ENCODE data around the gene NONO. TPM values are rescaled to one million over a fixed set of nuclear protein-coding genes. Genes with fewer than 3 reads are reported as not detected.
"Not testable (repeated sequence)": the region's sequence is repeated elsewhere in the genome, so short reads cannot be mapped to it uniquely, and the experiment has no call there.

Gene NONO
- total RNA-seq, 1 experiment from 2014 or later, result 551 TPM

DNA sequence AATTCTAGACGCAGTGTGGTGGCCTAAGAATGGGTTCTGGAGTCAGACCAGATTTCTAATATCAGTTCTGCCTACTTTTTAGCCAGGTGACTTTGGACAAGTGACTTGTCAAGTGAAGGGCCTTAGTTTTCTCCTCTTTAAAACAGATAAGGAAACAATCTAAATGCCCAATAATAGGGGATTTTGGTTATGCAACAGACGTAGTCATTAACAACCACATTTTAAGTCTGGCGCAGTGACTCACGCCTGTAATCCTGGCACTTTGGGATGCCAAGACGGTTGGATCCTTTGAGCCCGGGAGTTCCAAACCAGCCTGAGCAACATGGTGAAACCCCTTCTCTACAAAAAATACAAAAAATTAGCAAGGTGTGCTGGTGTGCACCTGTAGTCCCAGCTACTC is 27.4 kb upstream of the NONO start:
- H3F3A ChIP-seq (ENCODE audit: insufficient read depth, low read depth), result peaks cover 8% of the 10 kb centered on the region; the same call in 1 of the 2 replicates
- peak overlapping the region; percentile 83; the same call in 1 of the 2 replicates for H3K4me2 ChIP-seq
- DNase-seq, result no peak
- no peaks in the 10 kb centered on the region for H3K36me3 ChIP-seq (ENCODE audit: low read depth)
- no peak for TF ChIP-seq EZH2 (IDR thresholded peaks at IDR 0.05; ENCODE audit: low read depth)
- TF ChIP-seq, protein P1, sequence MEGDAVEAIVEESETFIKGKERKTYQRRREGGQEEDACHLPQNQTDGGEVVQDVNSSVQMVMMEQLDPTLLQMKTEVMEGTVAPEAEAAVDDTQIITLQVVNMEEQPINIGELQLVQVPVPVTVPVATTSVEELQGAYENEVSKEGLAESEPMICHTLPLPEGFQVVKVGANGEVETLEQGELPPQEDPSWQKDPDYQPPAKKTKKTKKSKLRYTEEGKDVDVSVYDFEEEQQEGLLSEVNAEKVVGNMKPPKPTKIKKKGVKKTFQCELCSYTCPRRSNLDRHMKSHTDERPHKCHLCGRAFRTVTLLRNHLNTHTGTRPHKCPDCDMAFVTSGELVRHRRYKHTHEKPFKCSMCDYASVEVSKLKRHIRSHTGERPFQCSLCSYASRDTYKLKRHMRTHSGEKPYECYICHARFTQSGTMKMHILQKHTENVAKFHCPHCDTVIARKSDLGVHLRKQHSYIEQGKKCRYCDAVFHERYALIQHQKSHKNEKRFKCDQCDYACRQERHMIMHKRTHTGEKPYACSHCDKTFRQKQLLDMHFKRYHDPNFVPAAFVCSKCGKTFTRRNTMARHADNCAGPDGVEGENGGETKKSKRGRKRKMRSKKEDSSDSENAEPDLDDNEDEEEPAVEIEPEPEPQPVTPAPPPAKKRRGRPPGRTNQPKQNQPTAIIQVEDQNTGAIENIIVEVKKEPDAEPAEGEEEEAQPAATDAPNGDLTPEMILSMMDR (conservative IDR thresholded peaks at IDR 0.05), result no peak
- peak overlapping the region; percentile 93; the same call in 1 of the 2 replicates for H2AFZ ChIP-seq
- H3K27ac ChIP-seq, result no peak overlapping the region
- H3K4me1 ChIP-seq (replicated peaks; ENCODE audit: insufficient read depth), result peaks cover 12% of the 10 kb centered on the region
- CTCF ChIA-PET, result no interaction called here
- H3K9me2 ChIP-seq (ENCODE audit: insufficient read depth), result no peaks in the 10 kb centered on the region
- BruUV-seq (replicated peaks), result no TSS peak
- no peak overlapping the region for H3K4me3 ChIP-seq
- intact Hi-C loops (cut with micrococcal nuclease; ENCODE audit: unreplicated experiment), result no loop called here
- H3K9me3 ChIP-seq (ENCODE audit: insufficient read depth, low read depth), result no peaks in the 10 kb centered on the region
- no peaks in the 10 kb centered on the region for H3K27me3 ChIP-seq (ENCODE audit: insufficient read depth, low read depth)
- no peaks in the 10 kb centered on the region for H4K20me1 ChIP-seq (ENCODE audit: insufficient read depth)
- POLR2A ChIA-PET (ENCODE audit: unreplicated experiment), result no interaction called here
- H3K79me2 ChIP-seq (ENCODE audit: low read depth), result peaks cover 10% of the 10 kb centered on the region; the same call in 1 of the 2 replicates

DNA sequence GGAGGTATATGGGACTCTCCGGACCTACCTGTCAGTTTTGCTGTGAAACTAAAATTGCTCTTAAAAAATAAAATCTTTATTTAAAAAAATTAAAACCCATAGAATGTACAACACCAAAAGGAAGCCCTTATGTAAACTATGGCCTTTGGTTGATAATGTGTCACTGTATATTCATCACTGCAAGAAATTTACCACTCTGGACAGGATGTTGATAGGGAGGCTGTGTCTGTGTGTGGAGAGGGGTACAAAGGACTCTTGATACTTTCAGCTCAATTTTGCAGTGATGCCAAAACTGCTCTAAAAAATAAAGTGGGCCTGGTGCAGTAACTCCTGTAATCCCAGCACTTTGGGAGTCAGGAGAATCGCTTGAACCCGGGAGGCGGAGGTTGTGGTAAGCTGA is 26.6 kb upstream of the NONO start:
- peaks cover 12% of the 10 kb centered on the region for H3K4me1 ChIP-seq (replicated peaks; ENCODE audit: insufficient read depth)
- ChIA-PET CTCF (no interaction called here), POLR2A (ENCODE audit: unreplicated experiment) (no interaction called here)
- H3K4me3 ChIP-seq, result no peak overlapping the region
- H3K27me3 ChIP-seq (ENCODE audit: insufficient read depth, low read depth), result no peaks in the 10 kb centered on the region
- H3K9me3 ChIP-seq (ENCODE audit: insufficient read depth, low read depth), result no peaks in the 10 kb centered on the region
- H3K79me2 ChIP-seq (ENCODE audit: low read depth), result peaks cover 10% of the 10 kb centered on the region; the same call in 1 of the 2 replicates
- no peaks in the 10 kb centered on the region for H3K36me3 ChIP-seq (ENCODE audit: low read depth)
- BruUV-seq (replicated peaks), result no TSS peak
- H3K9me2 ChIP-seq (ENCODE audit: insufficient read depth), result no peaks in the 10 kb centered on the region
- H3K27ac ChIP-seq, result no peak overlapping the region
- H2AFZ ChIP-seq, result no peak overlapping the region
- no peak overlapping the region for H3K4me2 ChIP-seq
- intact Hi-C loops (cut with micrococcal nuclease; ENCODE audit: unreplicated experiment), result no loop called here
- no peak for DNase-seq
- peaks cover 8% of the 10 kb centered on the region; the same call in 1 of the 2 replicates for H3F3A ChIP-seq (ENCODE audit: insufficient read depth, low read depth)
- TF ChIP-seq, protein P1 (conservative IDR thresholded peaks at IDR 0.05), result no peak
- TF ChIP-seq EZH2 (IDR thresholded peaks at IDR 0.05; ENCODE audit: low read depth), result no peak
- no peaks in the 10 kb centered on the region for H4K20me1 ChIP-seq (ENCODE audit: insufficient read depth)

DNA sequence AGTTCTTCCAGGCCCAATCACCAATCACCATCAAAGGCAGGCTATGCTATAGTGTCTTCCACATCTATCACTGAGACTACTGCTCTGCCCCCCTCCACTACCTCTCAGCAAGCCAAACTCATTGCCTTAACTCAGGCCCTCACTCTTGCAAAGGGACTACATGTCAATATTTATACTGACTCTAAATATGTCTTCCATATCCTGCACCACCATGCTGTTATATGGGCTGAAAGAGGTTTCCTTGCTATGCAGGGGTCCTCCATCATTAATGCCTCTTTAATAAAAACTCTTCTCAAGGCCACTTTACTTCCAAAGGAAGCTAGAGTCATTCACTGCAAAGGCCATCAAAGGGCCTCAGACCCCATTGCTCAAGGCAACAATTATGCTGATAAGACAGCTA is 14.8 kb upstream of the NONO start:
- H3K4me1 ChIP-seq (replicated peaks; ENCODE audit: insufficient read depth); H3K79me2 ChIP-seq (ENCODE audit: low read depth); H3K9me2 ChIP-seq (ENCODE audit: insufficient read depth); DNase-seq; H3F3A ChIP-seq (ENCODE audit: insufficient read depth, low read depth); intact Hi-C loops (cut with micrococcal nuclease; ENCODE audit: unreplicated experiment); H4K20me1 ChIP-seq (ENCODE audit: insufficient read depth); H3K4me3 ChIP-seq; H3K9me3 ChIP-seq (ENCODE audit: insufficient read depth, low read depth); BruUV-seq (replicated peaks); H3K27ac ChIP-seq; H3K4me2 ChIP-seq; POLR2A ChIA-PET (ENCODE audit: unreplicated experiment); CTCF ChIA-PET; H3K36me3 ChIP-seq (ENCODE audit: low read depth); H2AFZ ChIP-seq; H3K27me3 ChIP-seq (ENCODE audit: insufficient read depth, low read depth): not testable (repeated sequence)

DNA sequence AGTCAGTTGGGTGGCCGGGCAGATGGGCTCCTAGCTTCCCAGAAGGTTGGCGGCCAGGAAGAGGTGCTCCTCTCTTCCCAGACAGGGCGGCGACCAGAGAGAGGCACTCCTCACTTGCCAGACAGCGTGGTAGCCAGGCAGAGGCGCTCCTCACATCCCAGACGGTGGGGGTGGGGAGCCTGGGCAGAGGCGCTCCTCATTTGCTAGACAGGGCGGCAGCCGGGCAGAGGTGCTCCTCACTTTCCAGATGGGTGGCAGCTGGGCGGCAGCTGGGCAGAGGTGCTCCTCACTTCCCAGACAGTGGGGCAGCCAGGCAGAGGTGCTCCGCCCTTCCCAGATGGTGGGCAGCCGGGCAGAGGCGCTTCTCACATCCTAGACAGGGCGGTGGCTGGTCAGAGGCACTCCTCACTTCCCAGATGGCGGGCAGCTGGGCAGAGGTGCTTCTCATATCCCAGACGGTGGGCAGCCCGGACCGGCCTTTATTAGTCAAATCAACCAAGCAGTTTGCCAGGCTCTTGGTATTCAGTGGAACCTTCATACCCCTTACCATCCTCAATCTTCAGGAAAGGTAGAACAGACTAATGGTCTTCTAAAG is 13.5 kb upstream of the NONO start:
- H3K4me1 ChIP-seq (replicated peaks; ENCODE audit: insufficient read depth), result no peaks in the 10 kb centered on the region
- H3K27ac ChIP-seq, result no peak overlapping the region
- no peak overlapping the region for H3K4me2 ChIP-seq
- H3K79me2 ChIP-seq (ENCODE audit: low read depth), result no peaks in the 10 kb centered on the region
- ChIA-PET POLR2A (ENCODE audit: unreplicated experiment) (no interaction called here), CTCF (no interaction called here)
- H3K36me3 ChIP-seq (ENCODE audit: low read depth), result no peaks in the 10 kb centered on the region
- no peak for TF ChIP-seq EZH2 (IDR thresholded peaks at IDR 0.05; ENCODE audit: low read depth)
- TF ChIP-seq, protein P1 (conservative IDR thresholded peaks at IDR 0.05), result no peak
- intact Hi-C loops (cut with micrococcal nuclease; ENCODE audit: unreplicated experiment), result no loop called here
- H4K20me1 ChIP-seq (ENCODE audit: insufficient read depth), result no peaks in the 10 kb centered on the region
- no peaks in the 10 kb centered on the region for H3K27me3 ChIP-seq (ENCODE audit: insufficient read depth, low read depth)
- H3F3A ChIP-seq (ENCODE audit: insufficient read depth, low read depth), result no peaks in the 10 kb centered on the region
- no peaks in the 10 kb centered on the region for H3K9me3 ChIP-seq (ENCODE audit: insufficient read depth, low read depth)
- no peak overlapping the region for H3K4me3 ChIP-seq
- no peak overlapping the region for H2AFZ ChIP-seq
- no peak for DNase-seq
- no peaks in the 10 kb centered on the region; the same call in 1 of the 2 replicates for H3K9me2 ChIP-seq (ENCODE audit: insufficient read depth)
- BruUV-seq (replicated peaks), result no TSS peak

DNA sequence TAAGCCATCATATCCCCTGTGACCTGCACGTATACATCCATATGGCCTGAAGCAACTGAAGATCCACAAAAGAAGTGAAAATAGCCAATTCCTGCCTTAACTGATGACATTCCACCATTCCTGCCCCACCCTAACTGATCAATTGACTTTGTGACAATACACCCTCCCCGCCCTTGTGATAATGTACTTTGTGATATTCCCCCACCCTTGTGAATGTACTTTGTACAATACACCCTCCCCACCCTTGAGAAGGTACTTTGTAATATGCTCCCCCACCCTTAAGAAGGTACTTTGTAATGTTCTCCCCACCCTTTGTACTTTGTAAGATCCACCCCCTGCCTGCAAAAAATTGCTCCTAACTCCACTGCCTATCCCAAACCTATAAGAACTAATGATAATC is 11.1 kb upstream of the NONO start:
- CTCF ChIA-PET, result not testable (repeated sequence)

More for the DNA sequence above, 11.1 kb upstream of the NONO start:
- H3K27me3 ChIP-seq (ENCODE audit: insufficient read depth, low read depth); intact Hi-C loops (cut with micrococcal nuclease; ENCODE audit: unreplicated experiment); H3K27ac ChIP-seq; POLR2A ChIA-PET (ENCODE audit: unreplicated experiment); H3K9me2 ChIP-seq (ENCODE audit: insufficient read depth); DNase-seq; H4K20me1 ChIP-seq (ENCODE audit: insufficient read depth); H2AFZ ChIP-seq; H3K9me3 ChIP-seq (ENCODE audit: insufficient read depth, low read depth); H3K79me2 ChIP-seq (ENCODE audit: low read depth); H3K4me1 ChIP-seq (replicated peaks; ENCODE audit: insufficient read depth); BruUV-seq (replicated peaks); H3K36me3 ChIP-seq (ENCODE audit: low read depth); H3K4me3 ChIP-seq; H3K4me2 ChIP-seq; H3F3A ChIP-seq (ENCODE audit: insufficient read depth, low read depth): not testable (repeated sequence)

Data from PC-9 (cell line).